ENCODE measurements around the gene EML2.

Gene EML2

GRCh38 chr19:45599286-45599685 lies 39.9 kb downstream of the EML2 start:
- Histone ChIP-seq H3K4me1 (ENCODE audit: low read length) (0 out of 2 replicates have a peak, but pooled peaks cover 7% of the 10 kb centered on the region), H3K36me3 (replicated peaks; ENCODE audit: insufficient read depth, low read length) (no peaks in the 10 kb centered on the region), H4K20me1 (ENCODE audit: insufficient read depth, low read length) (no peaks in the 10 kb centered on the region), H3K27me3 (replicated peaks; ENCODE audit: insufficient read depth, low read length) (peaks cover 79% of the 10 kb centered on the region), H3K4me2 (ENCODE audit: low read depth, low read length) (no peak overlapping the region), H3F3A (ENCODE audit: insufficient read depth, low read length) (no peaks in the 10 kb centered on the region), H3K9me3 (replicated peaks; ENCODE audit: insufficient read depth, low read length) (no peaks in the 10 kb centered on the region), H3K27ac (ENCODE audit: low read length) (no peak overlapping the region), H3K9ac (ENCODE audit: low read length) (no peak overlapping the region), H3K79me2 (ENCODE audit: low read length) (no peaks in the 10 kb centered on the region), H2AFZ (ENCODE audit: low read length) (no peak overlapping the region), H3K9me2 (replicated peaks; ENCODE audit: insufficient read depth, low read length) (no peaks in the 10 kb centered on the region), H3K4me3 (ENCODE audit: low read length) (no peak overlapping the region)
- TF ChIP-seq EZH2phosphoT487 (IDR thresholded peaks at IDR 0.05; ENCODE audit: low read length): no peak
- TF ChIP-seq EZH2 (optimal IDR thresholded peaks at IDR 0.05; ENCODE audit: low read depth, low read length): no peak
- no peak for TF ChIP-seq CTCF (IDR thresholded peaks at IDR 0.05; ENCODE audit: low read length)
- no peak for DNase-seq

- H3K9me3 ChIP-seq (replicated peaks; ENCODE audit: insufficient read depth, low read length): no peaks in the 10 kb centered on the region
- H2AFZ ChIP-seq (ENCODE audit: low read length): no peak overlapping the region
- H3K27ac ChIP-seq (ENCODE audit: low read length): no peak overlapping the region
- H3K79me2 ChIP-seq (ENCODE audit: low read length): no peaks in the 10 kb centered on the region
- H3K36me3 ChIP-seq (replicated peaks; ENCODE audit: insufficient read depth, low read length): no peaks in the 10 kb centered on the region
- 0 out of 2 replicates have a peak, but pooled peaks cover 7% of the 10 kb centered on the region for H3K4me1 ChIP-seq (ENCODE audit: low read length)
- H3K4me3 ChIP-seq (ENCODE audit: low read length): no peak overlapping the region
- H3K9me2 ChIP-seq (replicated peaks; ENCODE audit: insufficient read depth, low read length): no peaks in the 10 kb centered on the region
- no peaks in the 10 kb centered on the region for H3F3A ChIP-seq (ENCODE audit: insufficient read depth, low read length)
- TF ChIP-seq EZH2 (optimal IDR thresholded peaks at IDR 0.05; ENCODE audit: low read depth, low read length) (no peak), EZH2phosphoT487 (IDR thresholded peaks at IDR 0.05; ENCODE audit: low read length) (no peak), CTCF (IDR thresholded peaks at IDR 0.05; ENCODE audit: low read length) (no peak)
- H3K27me3 ChIP-seq (replicated peaks; ENCODE audit: insufficient read depth, low read length): peaks cover 83% of the 10 kb centered on the region
- no peak overlapping the region for H3K9ac ChIP-seq (ENCODE audit: low read length)
- no peak for DNase-seq
- H4K20me1 ChIP-seq (ENCODE audit: insufficient read depth, low read length): no peaks in the 10 kb centered on the region
- no peak overlapping the region for H3K4me2 ChIP-seq (ENCODE audit: low read depth, low read length)
Observed at GRCh38 chr19:45598267-45599001, 40.8 kb downstream of the EML2 start.

- Histone ChIP-seq H3K36me3 (replicated peaks; ENCODE audit: insufficient read depth, low read length) (no peaks in the 10 kb centered on the region), H3K4me1 (ENCODE audit: low read length) (0 out of 2 replicates have a peak, but pooled peaks cover 7% of the 10 kb centered on the region), H3F3A (ENCODE audit: insufficient read depth, low read length) (no peaks in the 10 kb centered on the region), H3K79me2 (ENCODE audit: low read length) (no peaks in the 10 kb centered on the region), H4K20me1 (ENCODE audit: insufficient read depth, low read length) (no peaks in the 10 kb centered on the region), H3K9me3 (replicated peaks; ENCODE audit: insufficient read depth, low read length) (no peaks in the 10 kb centered on the region), H3K27ac (ENCODE audit: low read length) (no peak overlapping the region), H3K27me3 (replicated peaks; ENCODE audit: insufficient read depth, low read length) (peaks cover 83% of the 10 kb centered on the region), H3K9me2 (replicated peaks; ENCODE audit: insufficient read depth, low read length) (no peaks in the 10 kb centered on the region), H3K4me3 (ENCODE audit: low read length) (no peak overlapping the region), H3K4me2 (ENCODE audit: low read depth, low read length) (no peak overlapping the region), H3K9ac (ENCODE audit: low read length) (no peak overlapping the region), H2AFZ (ENCODE audit: low read length) (no peak overlapping the region)
- no peak for TF ChIP-seq EZH2 (optimal IDR thresholded peaks at IDR 0.05; ENCODE audit: low read depth, low read length)
- no peak for TF ChIP-seq EZH2phosphoT487 (IDR thresholded peaks at IDR 0.05; ENCODE audit: low read length)
- TF ChIP-seq CTCF (IDR thresholded peaks at IDR 0.05; ENCODE audit: low read length): no peak
- DNase-seq: no peak
Observed at GRCh38 chr19:45597425-45598111, 41.6 kb downstream of the EML2 start.
